GM12801 (cell line): Measurements from ENCODE around the gene CD248.

Experiments
- TF ChIP-seq, protein P1 (sequence below): IDR thresholded peaks from one replicate; pipeline ENCODE4 v1.5.1; 2011; ENCODE audit warnings: control low read depth; ENCODE audit not compliant: insufficient read length; ENCODE audit errors: extremely low read depth

CD248 gene

DNA sequence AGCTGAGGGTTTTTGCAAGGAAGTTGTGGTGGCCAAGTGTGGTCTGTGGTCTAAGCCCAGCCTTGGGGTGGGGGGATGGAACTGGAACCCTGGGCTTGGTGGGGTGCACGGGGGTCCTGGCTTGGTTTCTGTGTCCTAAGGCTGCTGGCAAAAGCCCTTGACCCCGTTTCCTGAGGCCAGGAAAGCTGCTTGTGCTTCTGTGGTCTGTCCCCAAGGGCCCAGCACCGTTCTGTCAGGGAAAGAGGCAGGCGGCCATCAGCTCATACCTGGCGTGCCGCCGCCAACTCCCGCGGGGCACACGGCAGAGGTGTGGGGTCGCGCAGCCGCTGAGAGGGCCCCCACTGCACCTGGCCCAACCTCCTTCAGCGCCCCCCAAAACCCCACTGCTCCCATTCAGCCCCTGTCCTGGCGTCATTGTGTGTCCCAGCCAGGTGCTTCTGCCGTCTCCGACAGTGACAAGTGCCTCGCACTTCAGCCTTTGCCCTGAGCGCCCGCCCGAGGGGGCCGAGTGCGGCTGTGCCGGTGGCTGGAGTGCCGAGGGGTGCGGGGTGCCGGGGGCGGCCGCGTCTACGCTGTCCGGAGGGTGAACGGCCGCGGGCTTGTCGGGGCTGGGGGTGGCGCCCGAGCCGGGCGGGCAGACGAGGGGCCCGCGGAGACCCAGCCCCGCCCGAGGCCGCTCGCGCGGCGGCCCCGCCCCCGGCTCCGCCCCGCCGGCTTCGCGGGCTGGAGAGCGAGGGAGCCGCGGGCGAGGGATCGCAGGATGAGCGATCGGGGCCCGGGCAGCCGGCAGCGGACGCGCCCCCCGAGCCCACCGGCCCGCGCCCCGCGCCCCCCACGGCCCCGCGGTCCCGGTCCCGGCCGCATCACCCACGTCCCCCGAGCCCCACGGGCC lies 39.1 kb downstream of the CD248 start, which contains the start of gene CNIH2:
CNIH2 (plus strand) TSS at position 705 of the 892 bp plus-strand sequence. CDS start 282 bp downstream, outside the sequence.
- TF ChIP-seq, protein P1, sequence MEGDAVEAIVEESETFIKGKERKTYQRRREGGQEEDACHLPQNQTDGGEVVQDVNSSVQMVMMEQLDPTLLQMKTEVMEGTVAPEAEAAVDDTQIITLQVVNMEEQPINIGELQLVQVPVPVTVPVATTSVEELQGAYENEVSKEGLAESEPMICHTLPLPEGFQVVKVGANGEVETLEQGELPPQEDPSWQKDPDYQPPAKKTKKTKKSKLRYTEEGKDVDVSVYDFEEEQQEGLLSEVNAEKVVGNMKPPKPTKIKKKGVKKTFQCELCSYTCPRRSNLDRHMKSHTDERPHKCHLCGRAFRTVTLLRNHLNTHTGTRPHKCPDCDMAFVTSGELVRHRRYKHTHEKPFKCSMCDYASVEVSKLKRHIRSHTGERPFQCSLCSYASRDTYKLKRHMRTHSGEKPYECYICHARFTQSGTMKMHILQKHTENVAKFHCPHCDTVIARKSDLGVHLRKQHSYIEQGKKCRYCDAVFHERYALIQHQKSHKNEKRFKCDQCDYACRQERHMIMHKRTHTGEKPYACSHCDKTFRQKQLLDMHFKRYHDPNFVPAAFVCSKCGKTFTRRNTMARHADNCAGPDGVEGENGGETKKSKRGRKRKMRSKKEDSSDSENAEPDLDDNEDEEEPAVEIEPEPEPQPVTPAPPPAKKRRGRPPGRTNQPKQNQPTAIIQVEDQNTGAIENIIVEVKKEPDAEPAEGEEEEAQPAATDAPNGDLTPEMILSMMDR = no peak

DNA sequence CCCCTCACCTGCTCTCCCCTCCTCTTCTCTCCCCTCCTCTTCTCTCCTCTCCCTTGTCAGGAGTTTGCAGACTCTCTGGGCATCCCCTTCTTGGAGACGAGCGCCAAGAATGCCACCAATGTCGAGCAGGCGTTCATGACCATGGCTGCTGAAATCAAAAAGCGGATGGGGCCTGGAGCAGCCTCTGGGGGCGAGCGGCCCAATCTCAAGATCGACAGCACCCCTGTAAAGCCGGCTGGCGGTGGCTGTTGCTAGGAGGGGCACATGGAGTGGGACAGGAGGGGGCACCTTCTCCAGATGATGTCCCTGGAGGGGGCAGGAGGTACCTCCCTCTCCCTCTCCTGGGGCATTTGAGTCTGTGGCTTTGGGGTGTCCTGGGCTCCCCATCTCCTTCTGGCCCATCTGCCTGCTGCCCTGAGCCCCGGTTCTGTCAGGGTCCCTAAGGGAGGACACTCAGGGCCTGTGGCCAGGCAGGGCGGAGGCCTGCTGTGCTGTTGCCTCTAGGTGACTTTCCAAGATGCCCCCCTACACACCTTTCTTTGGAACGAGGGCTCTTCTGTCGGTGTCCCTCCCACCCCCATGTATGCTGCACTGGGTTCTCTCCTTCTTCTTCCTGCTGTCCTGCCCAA lies 40.7 kb downstream of the CD248 start:
- TF ChIP-seq, protein P1 = no peak

DNA sequence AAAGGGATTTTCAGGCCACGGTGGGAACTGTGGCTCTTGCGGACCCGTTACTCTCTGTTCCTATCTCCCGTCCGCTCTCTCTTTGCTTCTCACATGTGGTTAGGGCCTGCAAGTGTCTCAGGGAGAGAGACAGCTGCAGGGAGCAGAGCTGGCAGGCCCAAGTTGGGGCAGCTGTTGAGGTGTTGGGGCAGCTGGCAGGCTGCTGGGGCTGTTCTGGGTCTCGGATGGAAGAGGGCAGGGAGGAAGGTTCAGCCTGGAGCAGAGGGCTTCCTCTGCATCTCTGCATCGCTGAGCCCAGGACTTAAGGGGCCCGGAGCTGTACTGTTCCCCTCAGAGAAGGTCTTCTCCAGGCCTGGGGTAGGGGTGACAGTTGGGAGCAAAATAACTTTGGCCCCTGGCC lies 41.4 kb downstream of the CD248 start:
- TF ChIP-seq, protein P1 = no peak

DNA sequence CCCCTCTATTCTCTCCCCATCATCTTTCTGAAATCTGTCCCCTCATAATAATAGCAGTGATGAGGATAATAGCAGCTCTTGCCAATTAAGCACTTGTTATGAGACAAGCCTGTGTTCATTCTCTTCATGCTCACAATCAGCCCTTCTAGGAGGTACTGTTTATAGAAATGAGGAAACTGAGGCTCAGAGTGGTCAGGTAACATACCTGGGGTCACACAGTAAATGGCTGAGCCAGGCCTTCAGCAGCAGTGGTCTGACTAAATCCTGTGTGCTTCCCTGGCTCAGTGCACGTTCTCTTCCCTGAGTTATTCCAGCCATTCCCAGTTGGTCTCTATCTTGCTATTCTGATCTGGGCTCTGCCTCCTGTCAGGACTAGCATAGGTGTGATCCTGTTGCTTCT lies 42.6 kb downstream of the CD248 start:
- TF ChIP-seq, protein P1 = no peak

DNA sequence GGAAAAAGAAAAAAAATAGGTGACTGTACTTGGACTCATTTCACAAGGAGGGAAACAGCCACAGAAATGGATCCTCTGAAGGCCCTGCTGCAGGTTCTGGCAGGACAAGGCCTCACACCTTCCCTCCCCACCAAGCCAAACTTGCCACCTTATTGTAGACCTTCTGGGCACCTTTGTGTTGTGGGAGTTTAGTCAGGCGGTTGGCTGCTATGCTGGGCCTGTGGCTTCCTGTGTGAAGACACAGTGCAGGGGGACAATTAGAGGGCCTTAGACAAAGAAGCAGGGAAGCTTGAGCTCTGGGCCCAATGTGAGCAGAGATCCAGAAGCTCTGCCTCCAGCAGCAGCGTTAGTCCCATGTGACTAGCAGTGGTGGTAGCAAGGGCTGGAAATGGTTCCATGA lies 44.2 kb downstream of the CD248 start:
- TF ChIP-seq, protein P1 = no peak

DNA sequence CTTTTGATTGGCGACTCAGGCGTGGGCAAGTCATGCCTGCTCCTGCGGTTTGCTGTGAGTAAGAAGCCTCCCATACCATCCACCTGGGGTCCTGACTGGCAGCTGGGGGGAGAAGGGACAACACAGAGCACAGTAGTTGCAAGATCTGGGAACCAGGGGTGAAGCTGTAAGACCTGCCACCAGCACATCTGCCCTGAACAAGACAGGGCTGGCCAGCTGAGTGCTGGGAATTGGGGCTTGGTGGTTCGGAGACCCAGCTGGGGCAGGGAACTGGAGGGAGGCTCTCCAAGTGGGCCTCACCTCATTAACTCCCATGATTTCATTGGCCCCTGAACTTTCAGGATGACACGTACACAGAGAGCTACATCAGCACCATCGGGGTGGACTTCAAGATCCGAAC lies 45.0 kb downstream of the CD248 start:
- TF ChIP-seq, protein P1 = no peak

DNA sequence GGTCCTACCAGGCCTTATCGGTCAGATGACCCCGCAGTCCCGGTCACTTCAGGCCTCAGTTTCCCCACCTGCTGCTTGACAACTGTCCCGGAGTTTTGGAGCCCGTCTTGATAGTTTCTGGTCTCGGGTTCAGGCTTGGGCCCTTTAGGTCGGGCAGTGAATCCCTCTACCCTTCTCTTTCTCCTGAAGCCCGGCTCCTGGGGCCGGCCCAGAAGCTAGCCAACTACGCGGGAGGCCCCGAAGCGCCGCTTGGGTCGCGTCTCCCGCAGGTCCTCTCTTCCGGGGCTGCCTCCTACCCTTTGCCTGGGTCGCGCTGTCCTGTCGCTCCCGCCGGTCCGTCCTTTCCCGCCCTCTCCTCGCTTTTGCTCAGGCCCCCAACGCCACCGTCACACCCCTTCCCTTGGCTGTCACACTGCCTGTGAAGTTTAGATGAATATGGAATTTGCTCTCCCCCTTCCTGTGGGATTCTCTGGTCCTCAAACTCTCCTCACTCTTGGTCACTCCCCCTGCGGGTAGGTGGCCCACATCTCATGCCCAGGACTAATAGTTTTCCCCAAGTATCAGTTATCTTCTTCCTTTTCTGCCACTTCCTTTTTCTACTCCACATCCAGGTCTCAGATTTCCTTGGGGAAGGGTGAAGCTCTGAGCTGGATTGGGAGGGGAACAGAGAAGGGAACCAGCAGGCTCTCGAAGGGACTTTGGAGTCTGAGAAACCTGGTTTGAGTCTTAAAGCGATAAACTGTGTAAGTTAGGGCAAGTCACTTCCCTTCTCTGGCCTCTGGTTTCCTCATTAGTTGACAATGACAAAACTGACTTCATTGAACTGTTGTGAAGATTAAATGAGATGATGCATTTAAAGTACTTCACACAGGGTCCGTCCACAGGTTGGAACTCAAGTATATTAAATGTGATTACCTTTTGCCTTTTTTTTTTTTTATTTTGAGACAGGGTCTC lies 47.6 kb downstream of the CD248 start:
- TF ChIP-seq, protein P1 = no peak
